ENCODE data around the gene MFN2. TPM values are rescaled to one million over a fixed set of nuclear protein-coding genes. Genes with fewer than 3 reads are reported as not detected.

The MFN2 gene
- total RNA-seq, 4 donors from 2014 or later, result 72.1 to 92.8 (median 75.6) TPM

DNA sequence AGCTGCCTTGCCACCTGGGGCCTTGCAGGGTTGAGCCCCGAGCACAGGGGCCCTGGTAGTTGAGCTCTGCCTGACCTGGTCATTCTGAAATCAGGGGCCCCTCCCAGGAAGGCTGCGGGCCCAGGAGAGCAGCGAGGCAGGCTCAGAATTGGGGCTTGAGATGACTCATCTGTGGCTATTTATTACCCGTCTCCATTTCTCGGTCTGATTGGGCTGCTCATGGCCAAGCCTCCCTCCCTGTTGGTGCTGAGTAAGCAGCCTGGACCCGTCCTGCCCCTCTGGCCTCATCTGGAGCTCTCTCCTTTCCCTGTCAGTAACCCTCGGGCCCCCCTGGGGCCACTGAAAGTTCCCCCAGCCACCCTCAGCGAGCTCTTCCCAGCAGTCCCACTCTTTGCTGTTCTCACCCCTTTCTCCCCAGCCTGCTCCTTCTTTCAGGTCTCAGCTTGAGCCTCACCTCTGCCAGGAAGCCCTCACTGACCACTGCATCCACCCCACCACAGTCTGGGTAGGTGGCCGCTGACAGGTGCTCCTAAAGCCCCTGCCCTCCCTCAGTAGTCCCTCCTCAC lies 71.8 kb downstream of the MFN2 start:
- TF ChIP-seq POLR2AphosphoS5 (IDR thresholded peaks at IDR 0.05) (no peak), EP300 (IDR thresholded peaks at IDR 0.05; ENCODE audit: low read depth) (no peak), POLR2A (IDR thresholded peaks at IDR 0.05) (no peak)
- TF ChIP-seq, protein P1, sequence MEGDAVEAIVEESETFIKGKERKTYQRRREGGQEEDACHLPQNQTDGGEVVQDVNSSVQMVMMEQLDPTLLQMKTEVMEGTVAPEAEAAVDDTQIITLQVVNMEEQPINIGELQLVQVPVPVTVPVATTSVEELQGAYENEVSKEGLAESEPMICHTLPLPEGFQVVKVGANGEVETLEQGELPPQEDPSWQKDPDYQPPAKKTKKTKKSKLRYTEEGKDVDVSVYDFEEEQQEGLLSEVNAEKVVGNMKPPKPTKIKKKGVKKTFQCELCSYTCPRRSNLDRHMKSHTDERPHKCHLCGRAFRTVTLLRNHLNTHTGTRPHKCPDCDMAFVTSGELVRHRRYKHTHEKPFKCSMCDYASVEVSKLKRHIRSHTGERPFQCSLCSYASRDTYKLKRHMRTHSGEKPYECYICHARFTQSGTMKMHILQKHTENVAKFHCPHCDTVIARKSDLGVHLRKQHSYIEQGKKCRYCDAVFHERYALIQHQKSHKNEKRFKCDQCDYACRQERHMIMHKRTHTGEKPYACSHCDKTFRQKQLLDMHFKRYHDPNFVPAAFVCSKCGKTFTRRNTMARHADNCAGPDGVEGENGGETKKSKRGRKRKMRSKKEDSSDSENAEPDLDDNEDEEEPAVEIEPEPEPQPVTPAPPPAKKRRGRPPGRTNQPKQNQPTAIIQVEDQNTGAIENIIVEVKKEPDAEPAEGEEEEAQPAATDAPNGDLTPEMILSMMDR (IDR thresholded peaks at IDR 0.05), result no peak
- H3K27ac ChIP-seq, result no peak overlapping the region
- intact Hi-C loops (cut with DNase I; ENCODE audit: low total_unique reads), result no loop called here
- 17% methylated on average over 9 of the region's 9 CpGs; no CpG with 5 or more reads in 1 of the 2 donors for WGBS, 2 donors (ENCODE audit: low coverage in 1 of 2)
- H3K36me3 ChIP-seq, result no peaks in the 10 kb centered on the region
- in situ Hi-C loops (cut with MboI; ENCODE audit: low pct_ligation_motif_present in 1 of 4, low pct_unique_long_range_greater_than_20kb in 1 of 4, low sequenced_read_pairs in 3 of 4), result no loop called here
- DNase-seq, result peak; percentile 34
- peaks cover 0 to 12% (median 5%) of the 10 kb centered on the region in 4 donors for H3K4me1 ChIP-seq
- H3K27me3 ChIP-seq, result peaks cover 17% of the 10 kb centered on the region
- no peak overlapping the region for H3K4me3 ChIP-seq
- no peaks in the 10 kb centered on the region for H3K9me3 ChIP-seq

DNA sequence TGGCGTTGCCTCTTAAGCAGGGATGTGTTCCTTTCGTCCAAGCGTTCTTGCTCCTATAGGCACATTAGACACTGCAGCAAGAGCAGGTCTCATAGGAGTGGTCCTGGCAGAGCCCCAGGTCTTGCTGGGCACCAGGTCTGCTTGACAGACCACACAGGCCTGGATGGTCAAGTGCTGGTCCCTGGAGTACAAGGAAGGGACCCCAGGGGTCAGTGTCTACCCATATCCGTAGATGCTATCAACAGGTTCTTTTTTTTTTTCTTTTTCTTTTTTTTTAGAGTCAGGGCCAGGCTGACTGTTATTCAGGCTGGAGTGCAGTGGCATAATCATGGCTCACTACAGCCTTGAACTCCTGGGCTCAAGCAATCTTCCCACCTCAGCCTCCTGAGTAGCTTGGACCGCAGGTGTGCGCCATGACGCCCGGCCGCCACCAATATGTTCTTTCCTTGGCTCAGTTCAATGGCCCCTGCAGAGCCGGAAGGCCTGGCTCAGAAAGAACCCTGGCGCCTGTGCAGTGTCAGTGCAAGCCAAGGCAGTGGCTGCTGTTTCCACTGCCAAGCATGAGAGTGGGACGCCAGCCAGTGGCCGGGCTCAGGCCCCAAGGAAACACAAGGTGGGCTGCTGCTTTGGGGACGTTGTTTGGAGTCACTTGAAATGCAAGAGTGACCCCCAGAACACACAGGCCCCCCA lies 72.9 kb downstream of the MFN2 start:
- Histone ChIP-seq H3K9me3 (no peaks in the 10 kb centered on the region), H3K27ac (peak overlapping the region in 1 of 4 donors; percentile 34), H3K4me1 (peaks cover 0 to 12% (median 5%) of the 10 kb centered on the region in 4 donors), H3K4me3 (no peak overlapping the region), H3K27me3 (peaks cover 9% of the 10 kb centered on the region), H3K36me3 (no peaks in the 10 kb centered on the region)
- no peak for DNase-seq
- TF ChIP-seq EP300 (IDR thresholded peaks at IDR 0.05; ENCODE audit: low read depth), result no peak
- TF ChIP-seq, protein P1 (IDR thresholded peaks at IDR 0.05), result no peak
- no peak for TF ChIP-seq POLR2AphosphoS5 (IDR thresholded peaks at IDR 0.05)
- no peak for TF ChIP-seq POLR2A (IDR thresholded peaks at IDR 0.05)
- WGBS, 2 donors (ENCODE audit: low coverage in 1 of 2), result 60 to 73% methylated on average over 2 to 14 of the region's 14 CpGs
- in situ Hi-C loops (cut with MboI; ENCODE audit: low pct_ligation_motif_present in 1 of 4, low pct_unique_long_range_greater_than_20kb in 1 of 4, low sequenced_read_pairs in 3 of 4) (no loop called here), intact Hi-C loops (cut with DNase I; ENCODE audit: low total_unique reads) (no loop called here)

DNA sequence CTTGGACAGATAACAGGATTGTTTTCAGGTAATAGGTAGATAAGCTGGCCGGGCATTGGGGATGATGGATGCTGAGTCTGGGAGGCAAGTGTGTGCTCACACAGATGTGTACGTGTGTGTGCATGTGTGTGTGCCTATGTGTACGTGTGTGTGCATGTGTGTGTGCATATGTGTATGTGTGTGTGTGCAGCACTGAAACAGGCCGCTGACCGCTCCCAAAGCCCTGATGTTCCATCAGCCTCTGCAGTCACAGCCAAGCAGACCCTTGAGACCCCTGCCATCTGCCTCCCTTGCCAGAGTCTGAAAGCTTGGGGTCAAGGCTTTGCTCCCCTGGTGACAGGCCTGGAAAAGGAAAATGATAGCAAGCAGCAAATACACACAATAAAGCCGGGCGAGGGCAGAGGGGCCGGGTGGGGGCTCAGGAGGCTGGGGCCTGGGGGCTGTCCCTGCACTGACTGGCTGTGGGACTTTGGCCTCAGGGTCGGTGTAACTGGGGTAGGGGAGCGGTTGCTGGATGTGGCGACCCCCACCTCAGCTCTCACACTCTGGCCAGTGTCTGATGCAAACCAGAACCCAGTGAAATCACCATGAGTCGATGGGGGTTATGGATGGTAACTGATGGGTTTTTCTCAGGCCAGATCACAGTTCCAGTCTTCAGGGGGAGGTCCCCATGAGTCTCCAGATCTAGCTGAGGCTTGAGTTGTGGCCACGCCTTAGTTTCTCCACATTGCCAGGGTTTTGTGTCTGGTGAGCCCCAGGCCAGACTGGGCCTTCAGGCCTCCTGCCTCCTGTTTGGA lies 73.7 kb downstream of the MFN2 start:
- H3K4me3 ChIP-seq, result no peak overlapping the region
- TF ChIP-seq EP300 (IDR thresholded peaks at IDR 0.05; ENCODE audit: low read depth), result no peak
- TF ChIP-seq, protein P1 (IDR thresholded peaks at IDR 0.05), result no peak
- DNase-seq, result no peak
- H3K9me3 ChIP-seq, result no peaks in the 10 kb centered on the region
- H3K4me1 ChIP-seq, result peaks cover 0 to 12% (median 5%) of the 10 kb centered on the region in 4 donors
- H3K27ac ChIP-seq, result no peak overlapping the region
- intact Hi-C loops (cut with DNase I; ENCODE audit: low total_unique reads) (no loop called here), in situ Hi-C loops (cut with MboI; ENCODE audit: low pct_ligation_motif_present in 1 of 4, low pct_unique_long_range_greater_than_20kb in 1 of 4, low sequenced_read_pairs in 3 of 4) (no loop called here)
- H3K36me3 ChIP-seq, result no peaks in the 10 kb centered on the region
- H3K27me3 ChIP-seq, result peaks cover 1% of the 10 kb centered on the region
- 74 to 100% methylated on average over 1 to 13 of the region's 13 CpGs for WGBS, 2 donors (ENCODE audit: low coverage in 1 of 2)

DNA sequence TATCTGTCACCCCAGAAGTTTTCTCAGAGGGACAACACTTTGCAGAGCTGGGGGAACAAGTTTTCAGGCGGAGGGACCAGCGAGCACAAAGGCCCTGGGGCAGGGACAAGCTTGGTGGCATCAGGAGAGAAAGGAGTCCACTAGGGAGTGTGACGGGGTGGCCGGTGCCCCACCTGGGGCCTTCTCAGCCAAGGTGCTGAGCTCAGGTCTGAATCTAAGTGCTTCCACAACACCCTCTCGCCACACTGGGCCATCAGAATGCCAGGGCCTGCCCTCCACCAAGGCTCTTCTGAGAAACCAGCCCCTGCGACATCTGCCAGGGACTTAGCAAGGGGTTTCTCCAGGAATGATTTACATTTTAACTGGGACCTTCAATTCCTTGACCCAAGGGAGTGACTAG lies 75.0 kb downstream of the MFN2 start:
- no peak overlapping the region for H3K4me3 ChIP-seq
- H3K27ac ChIP-seq, result no peak overlapping the region
- DNase-seq, result no peak
- TF ChIP-seq POLR2A (IDR thresholded peaks at IDR 0.05), result no peak
- no peak for TF ChIP-seq EP300 (IDR thresholded peaks at IDR 0.05; ENCODE audit: low read depth)
- TF ChIP-seq, protein P1 (IDR thresholded peaks at IDR 0.05), result no peak
- no peak for TF ChIP-seq POLR2AphosphoS5 (IDR thresholded peaks at IDR 0.05)
- H3K27me3 ChIP-seq, result peaks cover 8% of the 10 kb centered on the region
- peaks cover 0 to 12% (median 5%) of the 10 kb centered on the region in 4 donors for H3K4me1 ChIP-seq
- no peaks in the 10 kb centered on the region for H3K36me3 ChIP-seq
- H3K9me3 ChIP-seq, result no peaks in the 10 kb centered on the region
- in situ Hi-C loops (cut with MboI; ENCODE audit: low pct_ligation_motif_present in 1 of 4, low pct_unique_long_range_greater_than_20kb in 1 of 4, low sequenced_read_pairs in 3 of 4), result no loop called here
- intact Hi-C loops (cut with DNase I; ENCODE audit: low total_unique reads), result no loop called here
- 90 to 97% methylated on average over 2 to 6 of the region's 6 CpGs for WGBS, 2 donors (ENCODE audit: low coverage in 1 of 2)

Data from transverse colon (tissue), 4 donors.